ENCODE results near the gene ENTPD6.

ENTPD6 gene

DNA sequence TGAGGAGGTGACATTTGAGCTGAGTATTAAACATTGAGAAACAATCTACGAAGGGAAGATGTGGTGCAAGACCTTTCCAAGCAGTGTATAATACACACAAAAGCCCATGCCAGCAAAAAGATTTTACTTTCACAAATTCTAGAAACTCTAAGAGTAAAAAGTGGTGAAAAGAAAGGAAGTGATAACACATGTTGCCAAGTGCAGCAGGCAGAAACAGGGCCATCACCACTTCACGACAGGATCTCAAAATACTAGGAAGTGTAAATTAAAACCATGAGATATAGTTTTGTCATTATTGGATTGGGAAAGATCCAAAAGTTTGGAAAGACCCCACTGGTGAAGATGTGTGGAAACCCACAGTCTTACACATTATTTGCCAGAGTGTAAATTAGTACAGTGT, 1.7 kb upstream of the ENTPD6 start:
- H3F3A ChIP-seq (ENCODE audit: control insufficient read depth, insufficient read depth) = peaks cover 2% of the 10 kb centered on the region; the same call in 1 of the 2 replicates
- H3K9me2 ChIP-seq (replicated peaks; ENCODE audit: control insufficient read depth, low read length) = no peaks in the 10 kb centered on the region
- peaks cover 3% of the 10 kb centered on the region; the same call in 1 of the 2 replicates for H3K36me3 ChIP-seq (ENCODE audit: control insufficient read depth, low read length)
- H3K4me2 ChIP-seq (ENCODE audit: low read length) = no peak overlapping the region
- no peak overlapping the region for H3K27ac ChIP-seq (ENCODE audit: low read depth, low read length)
- H3K27me3 ChIP-seq (ENCODE audit: control insufficient read depth, low read length) = peaks cover 27% of the 10 kb centered on the region
- H4K20me1 ChIP-seq (ENCODE audit: control insufficient read depth, insufficient read depth, low read depth, low read length) = no peaks in the 10 kb centered on the region
- H3K79me2 ChIP-seq (ENCODE audit: control insufficient read depth, low read length) = peaks cover 26% of the 10 kb centered on the region
- H3K4me1 ChIP-seq (ENCODE audit: control insufficient read depth, low read length) = peaks cover 22% of the 10 kb centered on the region
- no peaks in the 10 kb centered on the region for H3K9me3 ChIP-seq (ENCODE audit: control insufficient read depth, insufficient read depth, low read length)
- no peak overlapping the region for H3K4me3 ChIP-seq (ENCODE audit: low read length)
- TF ChIP-seq, protein P1, sequence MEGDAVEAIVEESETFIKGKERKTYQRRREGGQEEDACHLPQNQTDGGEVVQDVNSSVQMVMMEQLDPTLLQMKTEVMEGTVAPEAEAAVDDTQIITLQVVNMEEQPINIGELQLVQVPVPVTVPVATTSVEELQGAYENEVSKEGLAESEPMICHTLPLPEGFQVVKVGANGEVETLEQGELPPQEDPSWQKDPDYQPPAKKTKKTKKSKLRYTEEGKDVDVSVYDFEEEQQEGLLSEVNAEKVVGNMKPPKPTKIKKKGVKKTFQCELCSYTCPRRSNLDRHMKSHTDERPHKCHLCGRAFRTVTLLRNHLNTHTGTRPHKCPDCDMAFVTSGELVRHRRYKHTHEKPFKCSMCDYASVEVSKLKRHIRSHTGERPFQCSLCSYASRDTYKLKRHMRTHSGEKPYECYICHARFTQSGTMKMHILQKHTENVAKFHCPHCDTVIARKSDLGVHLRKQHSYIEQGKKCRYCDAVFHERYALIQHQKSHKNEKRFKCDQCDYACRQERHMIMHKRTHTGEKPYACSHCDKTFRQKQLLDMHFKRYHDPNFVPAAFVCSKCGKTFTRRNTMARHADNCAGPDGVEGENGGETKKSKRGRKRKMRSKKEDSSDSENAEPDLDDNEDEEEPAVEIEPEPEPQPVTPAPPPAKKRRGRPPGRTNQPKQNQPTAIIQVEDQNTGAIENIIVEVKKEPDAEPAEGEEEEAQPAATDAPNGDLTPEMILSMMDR (IDR thresholded peaks at IDR 0.05; ENCODE audit: low read depth, low read length, poor library complexity, severe bottlenecking) = no peak
- no peak for TF ChIP-seq EZH2phosphoT487 (IDR thresholded peaks at IDR 0.05; ENCODE audit: borderline replicate concordance, low read length)

DNA sequence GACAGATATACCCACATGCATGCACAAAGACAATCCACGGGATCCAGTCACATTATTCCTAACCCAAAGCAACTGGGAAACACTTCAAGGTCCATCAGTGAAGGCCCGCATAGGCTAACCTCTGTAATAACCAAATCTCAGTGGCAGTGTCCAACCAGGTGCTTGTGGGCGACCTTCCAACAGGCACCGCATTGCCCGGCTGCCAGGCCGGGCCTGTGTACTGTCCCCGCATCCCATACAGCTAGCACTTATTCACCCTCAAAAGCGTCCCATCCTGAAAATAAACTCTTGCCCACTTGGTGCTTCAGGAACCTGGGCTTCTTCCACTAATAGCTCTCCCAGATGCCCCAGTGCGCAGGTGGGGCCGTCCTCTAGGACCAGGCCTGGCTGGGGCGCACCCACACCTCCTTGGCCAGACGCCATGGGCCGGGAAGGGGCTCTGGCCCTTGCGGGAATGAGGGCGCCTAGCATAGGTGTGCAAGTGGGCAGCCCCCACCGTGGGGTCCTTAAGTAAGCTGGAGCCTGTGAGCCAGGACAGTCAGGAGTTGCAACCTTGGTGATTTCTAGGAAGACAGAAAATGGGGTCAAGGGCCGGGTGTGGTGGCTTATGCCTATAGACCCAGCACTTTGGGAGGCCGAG, 1.1 kb upstream of the ENTPD6 start:
- Histone ChIP-seq H3F3A (ENCODE audit: control insufficient read depth, insufficient read depth) (peaks cover 2% of the 10 kb centered on the region; the same call in 1 of the 2 replicates), H3K27me3 (ENCODE audit: control insufficient read depth, low read length) (peaks cover 23% of the 10 kb centered on the region), H3K9me3 (ENCODE audit: control insufficient read depth, insufficient read depth, low read length) (no peaks in the 10 kb centered on the region), H3K36me3 (ENCODE audit: control insufficient read depth, low read length) (peaks cover 3% of the 10 kb centered on the region; the same call in 1 of the 2 replicates), H3K4me1 (ENCODE audit: control insufficient read depth, low read length) (peaks cover 22% of the 10 kb centered on the region), H4K20me1 (ENCODE audit: control insufficient read depth, insufficient read depth, low read depth, low read length) (no peaks in the 10 kb centered on the region), H3K4me3 (ENCODE audit: low read length) (no peak overlapping the region), H3K27ac (ENCODE audit: low read depth, low read length) (no peak overlapping the region), H3K4me2 (ENCODE audit: low read length) (no peak overlapping the region), H3K79me2 (ENCODE audit: control insufficient read depth, low read length) (peaks cover 32% of the 10 kb centered on the region), H3K9me2 (replicated peaks; ENCODE audit: control insufficient read depth, low read length) (no peaks in the 10 kb centered on the region)
- TF ChIP-seq EZH2phosphoT487 (IDR thresholded peaks at IDR 0.05; ENCODE audit: borderline replicate concordance, low read length) = no peak
- TF ChIP-seq, protein P1 (IDR thresholded peaks at IDR 0.05; ENCODE audit: low read depth, low read length, poor library complexity, severe bottlenecking) = no peak

DNA sequence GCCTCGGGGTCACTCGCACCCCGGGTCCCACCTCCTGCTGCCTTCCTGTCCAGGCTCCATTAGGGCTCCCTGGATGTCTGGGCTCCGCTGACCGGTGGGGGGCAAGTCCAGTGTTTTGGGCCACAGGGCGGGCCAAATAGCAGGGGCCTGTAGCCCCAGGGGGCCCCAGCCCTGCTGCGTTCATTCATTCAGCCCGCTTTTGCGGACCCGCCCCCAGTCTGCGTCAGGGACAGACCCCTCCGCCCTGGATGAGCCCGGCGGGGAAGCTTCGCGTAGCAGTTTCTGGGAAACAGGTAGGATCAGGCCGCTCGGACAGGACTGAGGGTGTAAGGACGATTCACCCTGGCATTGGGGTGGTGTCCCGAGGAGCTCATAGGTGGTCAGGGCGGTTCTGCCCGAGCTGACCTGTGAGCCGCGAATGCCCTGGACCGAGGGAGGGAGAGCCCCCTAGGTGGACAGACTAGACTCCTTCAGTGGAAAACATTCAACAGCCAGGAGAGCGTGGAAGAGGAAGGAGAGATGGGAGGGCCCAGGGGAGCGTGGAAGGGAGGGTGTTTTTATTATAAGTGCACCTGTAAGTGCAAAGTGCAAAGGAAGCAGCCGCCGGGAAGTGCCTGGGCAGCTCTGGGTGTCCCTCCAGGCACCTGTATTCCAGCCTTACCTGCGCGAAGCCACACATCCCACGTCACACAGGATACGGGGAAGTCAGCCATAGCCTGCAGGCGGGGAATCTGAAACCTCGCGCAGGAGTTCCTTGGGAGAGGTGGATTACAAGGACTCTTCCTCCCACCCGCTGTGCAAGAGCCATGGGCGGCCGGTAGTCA, 662 bp downstream of the ENTPD6 start:
- Histone ChIP-seq H3K4me1 (ENCODE audit: control insufficient read depth, low read length) (peaks cover 22% of the 10 kb centered on the region), H3K79me2 (ENCODE audit: control insufficient read depth, low read length) (peaks cover 42% of the 10 kb centered on the region), H3K9me3 (ENCODE audit: control insufficient read depth, insufficient read depth, low read length) (no peaks in the 10 kb centered on the region), H3K27ac (ENCODE audit: low read depth, low read length) (no peak overlapping the region), H3K27me3 (ENCODE audit: control insufficient read depth, low read length) (peaks cover 12% of the 10 kb centered on the region), H3K36me3 (ENCODE audit: control insufficient read depth, low read length) (peaks cover 3% of the 10 kb centered on the region; the same call in 1 of the 2 replicates), H3K4me3 (ENCODE audit: low read length) (peak overlapping the region; percentile 97), H4K20me1 (ENCODE audit: control insufficient read depth, insufficient read depth, low read depth, low read length) (no peaks in the 10 kb centered on the region), H3F3A (ENCODE audit: control insufficient read depth, insufficient read depth) (peaks cover 2% of the 10 kb centered on the region; the same call in 1 of the 2 replicates), H3K4me2 (ENCODE audit: low read length) (peak overlapping the region; percentile 93), H3K9me2 (replicated peaks; ENCODE audit: control insufficient read depth, low read length) (no peaks in the 10 kb centered on the region)
- TF ChIP-seq, protein P1 (IDR thresholded peaks at IDR 0.05; ENCODE audit: low read depth, low read length, poor library complexity, severe bottlenecking) = no peak
- TF ChIP-seq EZH2phosphoT487 (IDR thresholded peaks at IDR 0.05; ENCODE audit: borderline replicate concordance, low read length) = no peak

Measured in DOHH2 (cell line).